ENCODE results near the gene PURB. TPM values are rescaled to one million over a fixed set of nuclear protein-coding genes. Genes with fewer than 3 reads are reported as not detected.

The PURB gene
- total and polyA plus RNA-seq, 2 of the 4 experiments (the other 2 are of a cell fraction) = 6.3 to 8.8 TPM

GRCh38 chr7:44852590-44852989 is 32.7 kb downstream of the PURB start:
- in situ Hi-C loops (cut with MboI; ENCODE audit: low sequenced_read_pairs) = loop anchor here (10.0 kb wide), 1 partner anchor 282 kb away; no protein-coding TSS in a partner anchor
- Histone ChIP-seq H3K27ac (ENCODE audit: insufficient read depth, low read length) (no peak overlapping the region), H2BK15ac (ENCODE audit: low read depth, low read length) (no peak overlapping the region), H2AFZ (replicated peaks; ENCODE audit: low read length, poor library complexity) (no peak overlapping the region), H2BK5ac (ENCODE audit: low read depth, low read length, poor library complexity, severe bottlenecking) (no peak overlapping the region), H4K91ac (ENCODE audit: insufficient read depth, low read depth, low read length) (no peak overlapping the region), H3K9me3 (ENCODE audit: control insufficient read depth, insufficient read depth, low read length) (no peaks in the 10 kb centered on the region), H3K4me2 (ENCODE audit: low read depth, low read length) (no peak overlapping the region), H3K79me1 (ENCODE audit: low read depth in 1 of 2, low read length in 2 of 2) (peaks cover 0 to 8% of the 10 kb centered on the region in 2 experiments; a peak in 1 of 4 replicates), H3K56ac (ENCODE audit: extremely low read depth, insufficient read depth, low read length) (no peak overlapping the region), H3K4me3 (ENCODE audit: insufficient read depth, low read depth, low read length) (no peak overlapping the region), H3K14ac (replicated peaks; ENCODE audit: low read depth, low read length) (no peak overlapping the region), H2BK20ac (ENCODE audit: low read depth, low read length) (no peak overlapping the region), H2BK120ac (ENCODE audit: low read depth, low read length) (no peak overlapping the region), H3K23ac (ENCODE audit: low read depth, low read length) (no peak overlapping the region), H4K8ac (ENCODE audit: low read depth in 2 of 2, low read length in 2 of 2) (no peak overlapping the region), H3K27me3 (ENCODE audit: control insufficient read depth, insufficient read depth, low read length) (no peaks in the 10 kb centered on the region), H3K4me1 (ENCODE audit: control insufficient read depth, insufficient read depth, low read length) (peaks cover 4% of the 10 kb centered on the region), H3K9me1 (ENCODE audit: insufficient read depth, low read length) (peaks cover 3% of the 10 kb centered on the region; the same call in 1 of the 2 replicates), H3K9ac (ENCODE audit: low read depth, low read length) (no peak overlapping the region), H3K36me3 (ENCODE audit: control insufficient read depth, insufficient read depth, low read length) (no peaks in the 10 kb centered on the region), H2AK9ac (replicated peaks; ENCODE audit: low read depth, low read length, poor library complexity) (no peak overlapping the region), H3K4ac (ENCODE audit: low read depth, low read length) (no peak overlapping the region), H3K18ac (ENCODE audit: low read depth, low read length) (no peak overlapping the region), H4K5ac (ENCODE audit: low read depth, low read length) (no peak overlapping the region), H2AK5ac (ENCODE audit: low read depth, low read length) (no peak overlapping the region), H4K20me1 (ENCODE audit: insufficient read depth, low read length) (peaks cover under 1% of the 10 kb centered on the region; the same call in 1 of the 2 replicates)
- POLR2A ChIA-PET (ENCODE audit: unreplicated experiment) = no interaction called here
- 100% methylated on average over 1 of the region's 3 CpGs; no CpG with 5 or more reads in 1 of the 2 experiments for WGBS, 2 experiments (ENCODE audit: extremely low coverage in 2 of 2, insufficient read length in 1 of 2)
- BruUV-seq (replicated peaks) = no TSS peak
- DNase-seq (no peak), ATAC-seq (ENCODE audit: low read depth) (no peak)
- CTCF ChIA-PET = no interaction called here
- dilution Hi-C loops (cut with HindIII; ENCODE audit: low sequenced_read_pairs, unreplicated experiment) = no loop called here
- no peak for TF ChIP-seq MAFK (IDR thresholded peaks at IDR 0.05; ENCODE audit: low read depth, low read length)
- no peak for TF ChIP-seq RAD21 (IDR thresholded peaks at IDR 0.05; ENCODE audit: low read length)
- TF ChIP-seq, protein P1, sequence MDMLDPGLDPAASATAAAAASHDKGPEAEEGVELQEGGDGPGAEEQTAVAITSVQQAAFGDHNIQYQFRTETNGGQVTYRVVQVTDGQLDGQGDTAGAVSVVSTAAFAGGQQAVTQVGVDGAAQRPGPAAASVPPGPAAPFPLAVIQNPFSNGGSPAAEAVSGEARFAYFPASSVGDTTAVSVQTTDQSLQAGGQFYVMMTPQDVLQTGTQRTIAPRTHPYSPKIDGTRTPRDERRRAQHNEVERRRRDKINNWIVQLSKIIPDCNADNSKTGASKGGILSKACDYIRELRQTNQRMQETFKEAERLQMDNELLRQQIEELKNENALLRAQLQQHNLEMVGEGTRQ (IDR thresholded peaks at IDR 0.05; ENCODE audit: low read depth, low read length) = no peak
- no peak for TF ChIP-seq MAZ (IDR thresholded peaks at IDR 0.05; ENCODE audit: borderline replicate concordance, low read depth, low read length)
- TF ChIP-seq BHLHE40 (IDR thresholded peaks at IDR 0.05; ENCODE audit: low read depth, low read length) = no peak
- TF ChIP-seq FOS (IDR thresholded peaks at IDR 0.05; ENCODE audit: low read depth, low read length) = no peak
- TF ChIP-seq RFX5 (IDR thresholded peaks at IDR 0.05; ENCODE audit: low read depth, low read length) = no peak
- no peak for TF ChIP-seq MXI1 (IDR thresholded peaks at IDR 0.05; ENCODE audit: borderline replicate concordance, low read depth, low read length)
- no peak for TF ChIP-seq CEBPB (IDR thresholded peaks at IDR 0.05; ENCODE audit: low read depth, low read length)
- no peak for TF ChIP-seq SMC3 (IDR thresholded peaks at IDR 0.05; ENCODE audit: low read depth, low read length)
- no peak for TF ChIP-seq CTCF (conservative IDR thresholded peaks at IDR 0.05; ENCODE audit: low read depth, low read length)
- TF ChIP-seq NFE2L2 (IDR thresholded peaks at IDR 0.05; ENCODE audit: low read depth, low read length) = no peak
- TF ChIP-seq POLR2A (IDR thresholded peaks at IDR 0.05; ENCODE audit: low read depth, low read length) = no peak
- TF ChIP-seq RCOR1 (IDR thresholded peaks at IDR 0.05; ENCODE audit: insufficient replicate concordance, low read length) = no peak
- TF ChIP-seq, protein P2, sequence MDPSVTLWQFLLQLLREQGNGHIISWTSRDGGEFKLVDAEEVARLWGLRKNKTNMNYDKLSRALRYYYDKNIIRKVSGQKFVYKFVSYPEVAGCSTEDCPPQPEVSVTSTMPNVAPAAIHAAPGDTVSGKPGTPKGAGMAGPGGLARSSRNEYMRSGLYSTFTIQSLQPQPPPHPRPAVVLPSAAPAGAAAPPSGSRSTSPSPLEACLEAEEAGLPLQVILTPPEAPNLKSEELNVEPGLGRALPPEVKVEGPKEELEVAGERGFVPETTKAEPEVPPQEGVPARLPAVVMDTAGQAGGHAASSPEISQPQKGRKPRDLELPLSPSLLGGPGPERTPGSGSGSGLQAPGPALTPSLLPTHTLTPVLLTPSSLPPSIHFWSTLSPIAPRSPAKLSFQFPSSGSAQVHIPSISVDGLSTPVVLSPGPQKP (IDR thresholded peaks at IDR 0.05; ENCODE audit: borderline replicate concordance, low read depth, low read length) = no peak
- TF ChIP-seq CHD1 (IDR thresholded peaks at IDR 0.05; ENCODE audit: low read depth, low read length) = no peak
- intact Hi-C loops (cut with micrococcal nuclease) = no loop called here
